Measurements from ENCODE around the gene SPACA9. TPM values are rescaled to one million over a fixed set of nuclear protein-coding genes. Genes with fewer than 3 reads are reported as not detected.
A peak's percentile ranks its signal among the peaks of the same experiment; 100 is the strongest.

The SPACA9 gene
- total RNA-seq, 1 donor from 2014 or later: 4.4 TPM

- no peak for DNase-seq
- ATAC-seq: no peak
These were observed 19.9 kb upstream of the SPACA9 start for GRCh38 chr9:132858751-132859150.

GRCh38 chr9:132861666-132862065 is 17.0 kb upstream of the SPACA9 start:
- DNase-seq: no peak
- no peak for ATAC-seq
- intact Hi-C loops (cut with micrococcal nuclease): no loop called here

More at GRCh38 chr9:132858751-132859150, 19.9 kb upstream of the SPACA9 start:
- intact Hi-C loops (cut with micrococcal nuclease): no loop called here

GRCh38 chr9:132862533-132862932 is 16.2 kb upstream of the SPACA9 start:
- ATAC-seq (no peak), DNase-seq (no peak)
- intact Hi-C loops (cut with micrococcal nuclease): no loop called here

GRCh38 chr9:132863096-132863495 is 15.6 kb upstream of the SPACA9 start:
- ATAC-seq: no peak
- no peak for DNase-seq
- intact Hi-C loops (cut with micrococcal nuclease): no loop called here

DNA sequence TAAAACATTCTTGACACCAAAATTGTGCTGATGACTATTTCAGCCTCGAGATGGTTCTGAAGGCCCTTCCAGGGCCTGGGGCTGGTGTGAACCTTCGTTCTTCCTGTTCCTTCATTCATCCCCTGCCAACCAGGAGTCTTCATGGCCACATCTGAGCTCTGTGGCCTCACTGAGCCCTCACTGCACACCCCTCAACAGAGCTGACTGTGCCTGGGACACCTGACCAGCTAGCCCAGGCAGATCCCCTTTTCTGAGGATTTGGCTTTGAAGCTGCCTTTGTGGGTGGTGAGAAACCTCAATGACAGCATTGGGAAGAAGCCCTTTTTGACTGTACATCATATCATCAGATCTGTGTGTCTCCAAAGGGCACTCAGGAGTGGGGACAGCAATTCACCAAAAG is 14.4 kb upstream of the SPACA9 start:
- ATAC-seq (no peak), DNase-seq (no peak)
- intact Hi-C loops (cut with micrococcal nuclease): no loop called here

DNA sequence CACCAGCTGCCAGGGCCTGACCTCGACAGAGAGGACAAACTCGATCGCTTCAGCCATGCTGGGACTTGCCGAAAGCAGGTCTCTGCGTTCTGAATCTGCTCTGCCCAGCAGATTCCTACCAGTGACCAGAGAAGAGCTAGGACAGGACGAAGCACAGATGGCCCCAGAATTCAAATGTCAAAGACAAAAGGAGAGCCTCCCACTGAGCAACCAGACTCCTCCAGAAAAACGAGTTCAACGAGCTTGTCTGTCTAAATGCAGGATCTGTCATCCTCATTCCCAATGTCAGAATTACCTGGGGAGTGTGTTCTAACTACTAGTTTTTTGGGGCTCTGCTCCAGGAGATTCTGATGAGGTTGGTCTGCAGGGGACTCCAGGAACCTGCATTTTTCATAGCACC is 14.0 kb upstream of the SPACA9 start:
- no peak for ATAC-seq
- no peak for DNase-seq
- intact Hi-C loops (cut with micrococcal nuclease): no loop called here

GRCh38 chr9:132866898-132867297 is 11.8 kb upstream of the SPACA9 start:
- intact Hi-C loops (cut with micrococcal nuclease): no loop called here
- no peak for DNase-seq
- ATAC-seq: no peak

- DNase-seq: no peak
- ATAC-seq: no peak
- intact Hi-C loops (cut with micrococcal nuclease): no loop called here
These were observed 9.4 kb upstream of the SPACA9 start for GRCh38 chr9:132869266-132869665.

GRCh38 chr9:132873403-132873802 is 5.3 kb upstream of the SPACA9 start:
- no peak for ATAC-seq
- no peak for DNase-seq
- intact Hi-C loops (cut with micrococcal nuclease): no loop called here

DNA sequence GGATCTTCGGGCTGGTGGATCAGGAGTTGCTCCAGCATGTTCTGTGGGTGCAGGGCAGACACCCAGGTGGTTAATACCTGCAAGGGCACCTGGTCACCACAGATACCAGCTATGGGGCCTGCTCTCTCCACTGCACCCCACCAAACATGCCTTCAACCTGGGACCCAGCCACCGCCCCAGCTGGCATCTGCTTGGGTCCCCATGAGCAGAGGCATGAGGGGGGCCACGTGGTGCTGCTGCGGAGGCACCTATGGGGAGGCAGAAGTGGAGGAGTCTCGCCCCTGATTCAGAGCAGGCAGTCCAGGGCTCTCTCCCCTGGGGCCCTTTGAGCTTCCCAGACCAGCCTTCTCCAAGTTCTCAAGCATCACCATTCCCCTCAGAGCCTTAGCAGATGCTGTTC is 3.5 kb upstream of the SPACA9 start:
- intact Hi-C loops (cut with micrococcal nuclease): no loop called here
- ATAC-seq (no peak), DNase-seq (no peak)

DNA sequence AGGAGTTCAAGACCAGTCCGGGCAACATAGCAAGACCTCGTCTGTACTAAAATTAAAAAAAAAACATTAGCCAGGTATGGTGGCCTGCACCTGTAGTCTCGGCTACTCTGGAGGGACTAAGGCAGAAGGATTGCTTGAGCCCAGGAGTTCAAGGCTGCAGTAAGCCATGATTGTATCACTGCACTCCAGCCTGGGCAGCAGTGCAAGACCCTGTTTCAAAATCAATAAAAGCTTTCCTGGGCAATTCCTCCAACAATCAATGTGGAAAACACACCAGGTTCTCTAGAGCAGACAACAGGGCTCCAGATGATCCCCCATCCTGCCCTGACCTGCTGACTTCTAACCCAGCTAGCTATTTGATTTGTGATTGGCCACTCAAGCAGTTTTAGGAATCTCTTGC is 1.8 kb upstream of the SPACA9 start:
- intact Hi-C loops (cut with micrococcal nuclease): no loop called here
- no peak for DNase-seq
- ATAC-seq: no peak

- no peak for DNase-seq
- no peak for ATAC-seq
- intact Hi-C loops (cut with micrococcal nuclease): no loop called here
These were observed 1.3 kb upstream of the SPACA9 start for GRCh38 chr9:132877458-132877823.

GRCh38 chr9:132877824-132878694 is 639 bp upstream of the SPACA9 start, which contains the start of gene AK8:
Gene AK8 (minus strand): TSS chr9:132878284. CDS start chr9:132878255, 29 bp downstream.
- intact Hi-C loops (cut with micrococcal nuclease): no loop called here
- DNase-seq (peak; percentile 89), ATAC-seq (peak; percentile 95)

- intact Hi-C loops (cut with micrococcal nuclease): no loop called here
These were observed 992 bp downstream of the SPACA9 start for GRCh38 chr9:132879457-132880323.

GRCh38 chr9:132880324-132880661 is 1.6 kb downstream of the SPACA9 start:
- DNase-seq (no peak), ATAC-seq (no peak)

More at GRCh38 chr9:132879457-132880323, 992 bp downstream of the SPACA9 start:
- ATAC-seq (no peak), DNase-seq (no peak)

DNA sequence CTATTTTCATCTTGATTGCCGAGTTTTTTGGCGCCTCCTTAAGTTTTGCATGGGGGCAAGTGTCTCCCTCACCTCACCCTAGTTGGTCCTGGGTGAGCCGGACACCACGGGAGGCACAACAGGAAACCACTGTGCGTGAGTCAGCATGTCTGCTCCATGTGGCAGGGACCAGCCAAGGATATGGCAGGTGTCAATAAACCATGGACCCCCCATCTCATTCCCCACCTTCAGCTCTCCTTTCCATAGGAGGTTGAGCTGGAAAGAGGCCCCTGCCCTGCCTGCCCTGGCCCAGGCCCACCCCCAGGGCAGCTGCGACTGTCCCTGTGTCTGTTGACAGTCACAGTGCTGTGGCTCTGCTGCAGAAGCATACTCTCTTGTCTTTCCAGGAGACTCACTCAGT is 3.1 kb downstream of the SPACA9 start:
- DNase-seq (no peak), ATAC-seq (no peak)
- intact Hi-C loops (cut with micrococcal nuclease): no loop called here

More at GRCh38 chr9:132880324-132880661, 1.6 kb downstream of the SPACA9 start:
- intact Hi-C loops (cut with micrococcal nuclease): no loop called here

DNA sequence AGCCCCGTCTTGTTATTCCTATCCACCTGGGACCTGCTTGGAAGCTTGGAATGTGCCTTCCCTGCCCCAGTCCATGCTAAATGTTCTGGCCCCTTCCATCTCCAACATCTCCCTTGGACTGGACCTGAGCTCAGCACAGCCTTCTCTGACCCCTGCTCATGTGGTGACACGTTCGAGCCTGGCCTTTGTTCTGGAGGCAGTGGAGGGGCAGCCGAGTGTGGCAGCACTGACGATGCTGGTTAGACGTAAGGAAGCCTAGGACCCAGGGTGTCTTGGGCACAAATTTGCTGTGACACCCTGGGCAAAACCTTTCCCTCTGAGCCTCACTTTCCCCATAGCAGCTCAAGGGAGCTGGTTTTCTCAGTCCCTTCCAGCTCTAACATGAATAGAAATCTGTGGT is 3.9 kb downstream of the SPACA9 start:
- intact Hi-C loops (cut with micrococcal nuclease): no loop called here
- ATAC-seq (no peak), DNase-seq (no peak)

GRCh38 chr9:132883349-132884294 is 4.9 kb downstream of the SPACA9 start:
- intact Hi-C loops (cut with micrococcal nuclease): no loop called here
- no peak for DNase-seq
- no peak for ATAC-seq

- intact Hi-C loops (cut with micrococcal nuclease): no loop called here
- DNase-seq (no peak), ATAC-seq (no peak)
These were observed 7.1 kb downstream of the SPACA9 start for GRCh38 chr9:132885720-132886333.

All from left ventricle myocardium superior (tissue), 1 donor.